ENCODE results near the gene AGTRAP.

Gene AGTRAP

DNA sequence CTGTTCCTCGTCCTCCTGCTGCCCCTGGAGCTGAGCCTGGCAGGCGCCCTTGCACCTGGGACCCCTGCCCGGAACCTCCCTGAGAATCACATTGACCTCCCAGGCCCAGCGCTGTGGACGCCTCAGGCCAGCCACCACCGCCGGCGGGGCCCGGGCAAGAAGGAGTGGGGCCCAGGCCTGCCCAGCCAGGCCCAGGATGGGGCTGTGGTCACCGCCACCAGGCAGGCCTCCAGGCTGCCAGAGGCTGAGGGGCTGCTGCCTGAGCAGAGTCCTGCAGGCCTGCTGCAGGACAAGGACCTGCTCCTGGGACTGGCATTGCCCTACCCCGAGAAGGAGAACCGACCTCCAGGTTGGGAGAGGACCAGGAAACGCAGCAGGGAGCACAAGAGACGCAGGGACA, 29.6 kb upstream of the AGTRAP start:
- Histone ChIP-seq H3K4me1 (ENCODE audit: control insufficient read depth in 5 of 5, insufficient read depth in 5 of 5, low read length in 5 of 5) (peaks cover 0 to 6% (median 2%) of the 10 kb centered on the region in 5 donors), H3K4me3 (ENCODE audit: low read depth in 1 of 5, low read length in 5 of 5) (no peak overlapping the region), H3K9me3 (ENCODE audit: control insufficient read depth in 5 of 5, low read length in 5 of 5) (no peaks in the 10 kb centered on the region), H3K36me3 (ENCODE audit: control insufficient read depth in 5 of 5, insufficient read depth in 5 of 5, low read length in 5 of 5) (no peaks in the 10 kb centered on the region), H3K9ac (ENCODE audit: low read length in 5 of 5) (no peak overlapping the region), H3K27me3 (ENCODE audit: control insufficient read depth in 5 of 5, insufficient read depth in 4 of 5, low read length in 5 of 5) (peaks cover 32 to 64% (median 61%) of the 10 kb centered on the region in 5 donors), H3K27ac (ENCODE audit: low read depth, low read length) (no peak overlapping the region)

DNA sequence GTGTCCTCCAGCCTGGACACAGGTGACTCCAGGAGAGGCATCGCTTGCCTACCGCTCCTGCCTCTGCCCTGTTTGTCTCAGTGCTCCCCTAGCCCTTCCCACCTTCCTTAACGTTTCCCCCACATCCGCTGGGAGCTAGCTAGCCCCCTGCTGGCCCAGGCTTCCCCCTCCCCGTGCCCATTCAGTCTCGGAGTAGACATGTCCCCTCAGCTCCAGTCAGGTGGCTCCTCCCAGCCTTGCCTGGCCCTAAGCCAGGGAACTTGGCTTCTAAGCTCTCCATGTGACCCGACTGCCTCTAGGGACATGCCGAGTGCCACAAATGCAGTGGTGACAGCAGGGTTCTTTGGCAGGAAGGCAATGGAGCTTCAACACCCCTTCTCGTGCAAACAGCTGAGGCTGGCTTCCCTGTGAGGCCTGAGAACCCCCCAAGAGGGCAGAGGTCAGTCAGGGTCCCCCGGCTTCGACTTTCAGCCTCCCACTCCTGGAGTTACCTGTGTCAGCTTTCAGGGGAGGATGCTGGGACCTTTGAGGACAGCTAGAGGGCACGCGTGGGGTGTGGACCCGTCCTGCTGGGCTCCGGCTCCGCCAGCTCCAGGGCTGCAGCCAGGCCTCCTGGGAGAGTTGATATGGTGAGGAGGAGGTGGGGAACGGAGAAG, 28.2 kb upstream of the AGTRAP start:
- Histone ChIP-seq H3K4me3 (ENCODE audit: low read depth in 1 of 5, low read length in 5 of 5) (no peak overlapping the region), H3K9me3 (ENCODE audit: control insufficient read depth in 5 of 5, low read length in 5 of 5) (no peaks in the 10 kb centered on the region), H3K27me3 (ENCODE audit: control insufficient read depth in 5 of 5, insufficient read depth in 4 of 5, low read length in 5 of 5) (peaks cover 32 to 58% (median 53%) of the 10 kb centered on the region in 5 donors), H3K36me3 (ENCODE audit: control insufficient read depth in 5 of 5, insufficient read depth in 5 of 5, low read length in 5 of 5) (no peaks in the 10 kb centered on the region), H3K27ac (ENCODE audit: low read depth, low read length) (no peak overlapping the region), H3K9ac (ENCODE audit: low read length in 5 of 5) (no peak overlapping the region), H3K4me1 (ENCODE audit: control insufficient read depth in 5 of 5, insufficient read depth in 5 of 5, low read length in 5 of 5) (peaks cover 0 to 6% (median 2%) of the 10 kb centered on the region in 5 donors)

DNA sequence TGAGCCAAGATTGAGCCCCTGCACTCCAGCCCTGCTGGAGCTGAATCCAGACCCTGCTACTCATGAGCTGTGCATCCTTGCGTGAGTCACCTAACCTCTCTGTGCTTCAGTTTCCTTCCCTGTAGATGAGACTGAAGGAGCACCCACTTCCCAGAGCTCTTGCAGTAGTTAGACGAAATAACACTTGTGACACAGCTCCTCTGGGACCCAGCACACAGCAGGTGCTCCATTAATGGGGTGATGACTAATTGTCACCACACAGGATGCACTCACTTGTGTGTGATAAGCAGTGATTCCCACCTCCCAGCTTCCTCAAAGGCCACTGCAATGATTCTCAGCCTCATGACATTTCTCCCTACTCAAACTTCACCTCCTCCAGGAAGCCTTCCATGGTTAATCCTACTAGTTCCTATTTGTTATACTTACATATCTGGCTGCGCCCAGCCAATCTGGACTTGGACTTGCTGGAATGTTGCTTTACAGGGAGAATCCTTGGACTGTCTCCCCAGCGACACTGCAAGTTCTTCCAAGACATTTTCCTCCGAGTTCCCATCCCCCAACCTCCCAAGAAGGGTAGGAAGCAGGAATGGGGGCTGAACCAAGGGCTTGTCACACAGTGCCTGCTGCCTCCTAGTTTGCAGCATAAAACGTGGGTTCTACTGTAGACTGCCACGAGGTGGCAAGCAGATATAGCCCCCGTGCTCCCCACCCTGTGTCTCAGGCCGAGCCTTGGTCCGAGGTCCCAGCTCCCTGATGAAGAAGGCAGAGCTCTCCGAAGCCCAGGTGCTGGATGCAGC, 27.2 kb upstream of the AGTRAP start:
- H3K27me3 ChIP-seq (ENCODE audit: control insufficient read depth in 5 of 5, insufficient read depth in 4 of 5, low read length in 5 of 5): peaks cover 25 to 51% (median 46%) of the 10 kb centered on the region in 5 donors

DNA sequence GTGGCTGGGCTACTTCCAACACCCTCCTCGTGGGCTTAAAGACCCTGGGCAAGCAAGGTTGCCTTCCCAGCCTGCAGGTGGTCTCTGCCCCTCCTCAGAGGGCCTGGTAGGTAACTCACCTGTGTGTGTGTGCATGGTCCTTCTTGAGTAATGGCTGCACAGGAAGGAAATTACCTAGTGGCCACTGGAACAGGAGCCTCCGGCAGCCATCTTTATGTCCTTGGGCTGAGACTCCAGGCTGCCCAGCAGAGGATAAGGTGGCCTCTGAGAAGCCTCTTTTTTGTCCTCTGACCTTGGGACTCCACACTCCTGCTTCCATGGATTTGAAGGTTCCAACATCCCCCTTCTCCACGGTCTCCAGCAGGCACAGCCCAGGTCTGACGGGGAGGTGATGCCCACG, 24.4 kb upstream of the AGTRAP start:
- no peaks in the 10 kb centered on the region for H3K36me3 ChIP-seq (ENCODE audit: control insufficient read depth in 5 of 5, insufficient read depth in 5 of 5, low read length in 5 of 5)
- H3K27ac ChIP-seq (ENCODE audit: low read depth, low read length): no peak overlapping the region
- peaks cover 0 to 6% (median 2%) of the 10 kb centered on the region in 5 donors for H3K4me1 ChIP-seq (ENCODE audit: control insufficient read depth in 5 of 5, insufficient read depth in 5 of 5, low read length in 5 of 5)
- H3K27me3 ChIP-seq (ENCODE audit: control insufficient read depth in 5 of 5, insufficient read depth in 4 of 5, low read length in 5 of 5): peaks cover 14 to 37% (median 32%) of the 10 kb centered on the region in 5 donors
- no peak overlapping the region for H3K9ac ChIP-seq (ENCODE audit: low read length in 5 of 5)
- no peaks in the 10 kb centered on the region for H3K9me3 ChIP-seq (ENCODE audit: control insufficient read depth in 5 of 5, low read length in 5 of 5)
- H3K4me3 ChIP-seq (ENCODE audit: low read depth in 1 of 5, low read length in 5 of 5): no peak overlapping the region

More for the DNA sequence above, 27.2 kb upstream of the AGTRAP start:
- H3K36me3 ChIP-seq (ENCODE audit: control insufficient read depth in 5 of 5, insufficient read depth in 5 of 5, low read length in 5 of 5): no peaks in the 10 kb centered on the region
- H3K4me1 ChIP-seq (ENCODE audit: control insufficient read depth in 5 of 5, insufficient read depth in 5 of 5, low read length in 5 of 5): peaks cover 0 to 6% (median 2%) of the 10 kb centered on the region in 5 donors
- no peak overlapping the region for H3K27ac ChIP-seq (ENCODE audit: low read depth, low read length)
- H3K4me3 ChIP-seq (ENCODE audit: low read depth in 1 of 5, low read length in 5 of 5): no peak overlapping the region
- H3K9ac ChIP-seq (ENCODE audit: low read length in 5 of 5): peak overlapping the region in 1 of 5 donors; percentile 16
- no peaks in the 10 kb centered on the region for H3K9me3 ChIP-seq (ENCODE audit: control insufficient read depth in 5 of 5, low read length in 5 of 5)

DNA sequence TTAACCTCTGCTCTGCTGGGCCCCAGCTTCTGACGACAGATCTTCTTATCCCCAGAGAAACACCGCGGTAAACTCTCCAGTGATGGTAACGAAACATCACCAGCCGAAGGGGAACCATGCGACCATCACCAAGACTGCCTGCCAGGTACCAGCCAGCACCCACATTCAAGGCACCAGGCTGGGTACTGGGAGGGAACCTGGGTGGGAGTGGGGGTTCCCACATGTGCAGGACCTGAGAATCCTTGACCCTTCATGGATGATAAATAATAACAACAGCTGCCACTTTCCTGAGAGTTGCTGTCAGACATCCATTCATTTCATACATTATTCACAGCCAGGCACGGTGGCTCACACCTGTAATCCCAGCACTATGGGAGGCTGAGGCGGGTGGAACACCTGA, 23.7 kb upstream of the AGTRAP start:
- no peaks in the 10 kb centered on the region for H3K9me3 ChIP-seq (ENCODE audit: control insufficient read depth in 5 of 5, low read length in 5 of 5)
- H3K4me3 ChIP-seq (ENCODE audit: low read depth in 1 of 5, low read length in 5 of 5): no peak overlapping the region
- H3K4me1 ChIP-seq (ENCODE audit: control insufficient read depth in 5 of 5, insufficient read depth in 5 of 5, low read length in 5 of 5): peaks cover 0 to 6% (median 2%) of the 10 kb centered on the region in 5 donors
- H3K27ac ChIP-seq (ENCODE audit: low read depth, low read length): no peak overlapping the region
- no peak overlapping the region for H3K9ac ChIP-seq (ENCODE audit: low read length in 5 of 5)
- no peaks in the 10 kb centered on the region for H3K36me3 ChIP-seq (ENCODE audit: control insufficient read depth in 5 of 5, insufficient read depth in 5 of 5, low read length in 5 of 5)
- peaks cover 13 to 33% (median 30%) of the 10 kb centered on the region in 5 donors for H3K27me3 ChIP-seq (ENCODE audit: control insufficient read depth in 5 of 5, insufficient read depth in 4 of 5, low read length in 5 of 5)

DNA sequence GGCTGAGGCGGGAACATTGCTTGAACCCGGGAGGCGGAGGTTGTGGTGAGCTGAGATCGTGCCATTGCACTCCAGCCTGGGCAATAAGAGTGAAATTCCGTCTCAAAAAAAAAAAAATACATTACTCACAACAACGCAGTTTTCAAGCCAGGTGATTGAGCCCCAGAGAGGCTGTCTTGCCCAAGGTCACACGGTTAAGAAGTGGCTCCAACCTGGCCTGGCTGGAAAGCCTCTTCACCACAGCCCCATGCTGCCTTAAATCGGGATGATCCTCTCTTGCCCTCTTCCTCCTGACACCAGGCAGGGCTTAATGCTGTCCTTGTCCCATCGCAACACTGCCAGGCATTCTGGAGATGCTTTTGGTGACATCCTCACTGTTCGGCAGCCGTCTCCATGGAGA, 22.8 kb upstream of the AGTRAP start:
- Histone ChIP-seq H3K27me3 (ENCODE audit: control insufficient read depth in 5 of 5, insufficient read depth in 4 of 5, low read length in 5 of 5) (peaks cover 5 to 26% (median 23%) of the 10 kb centered on the region in 5 donors), H3K4me1 (ENCODE audit: control insufficient read depth in 5 of 5, insufficient read depth in 5 of 5, low read length in 5 of 5) (no peaks in the 10 kb centered on the region), H3K9ac (ENCODE audit: low read length in 5 of 5) (no peak overlapping the region), H3K27ac (ENCODE audit: low read depth, low read length) (no peak overlapping the region), H3K36me3 (ENCODE audit: control insufficient read depth in 5 of 5, insufficient read depth in 5 of 5, low read length in 5 of 5) (no peaks in the 10 kb centered on the region), H3K9me3 (ENCODE audit: control insufficient read depth in 5 of 5, low read length in 5 of 5) (no peaks in the 10 kb centered on the region), H3K4me3 (ENCODE audit: low read depth in 1 of 5, low read length in 5 of 5) (no peak overlapping the region)

DNA sequence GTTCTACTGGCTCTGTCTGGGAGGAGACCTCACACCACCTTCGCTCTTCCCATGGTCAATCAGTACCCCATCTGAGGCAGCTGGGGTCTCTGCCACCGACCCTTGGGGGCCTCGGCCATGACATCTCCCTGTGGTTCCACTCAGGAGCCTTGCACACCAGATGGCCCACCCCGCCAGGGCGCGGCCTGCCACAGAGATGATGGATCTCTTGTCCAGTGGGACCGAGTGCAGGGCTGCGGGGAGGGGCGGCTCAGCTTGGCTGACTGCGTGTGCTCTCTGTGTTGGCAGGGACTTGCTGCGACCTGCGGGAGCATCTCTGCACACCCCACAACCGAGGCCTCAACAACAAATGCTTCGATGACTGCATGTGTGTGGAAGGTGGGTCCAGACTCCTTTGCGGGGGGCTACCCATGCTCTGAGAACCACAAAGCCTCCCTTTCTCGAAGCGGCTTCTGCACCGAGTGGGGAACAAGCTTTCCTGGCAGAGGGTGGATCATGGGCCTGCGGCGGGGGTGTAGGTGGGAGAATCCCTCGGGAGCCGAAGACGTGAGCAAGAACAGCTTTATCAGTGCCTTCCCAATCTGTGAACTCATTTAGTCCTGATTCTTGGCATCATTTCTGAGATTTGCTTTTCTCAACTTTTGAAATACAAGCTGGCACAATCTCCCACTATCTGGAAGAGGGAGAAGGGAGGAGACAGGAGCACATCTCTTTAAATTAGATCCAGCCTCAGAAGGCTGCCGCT, 20.9 kb upstream of the AGTRAP start:
- H3K9ac ChIP-seq (ENCODE audit: low read length in 5 of 5): no peak overlapping the region
- peaks cover 0 to 11% (median 8%) of the 10 kb centered on the region in 5 donors for H3K4me1 ChIP-seq (ENCODE audit: control insufficient read depth in 5 of 5, insufficient read depth in 5 of 5, low read length in 5 of 5)
- peaks cover 0 to 21% (median 17%) of the 10 kb centered on the region in 5 donors for H3K27me3 ChIP-seq (ENCODE audit: control insufficient read depth in 5 of 5, insufficient read depth in 4 of 5, low read length in 5 of 5)

DNA sequence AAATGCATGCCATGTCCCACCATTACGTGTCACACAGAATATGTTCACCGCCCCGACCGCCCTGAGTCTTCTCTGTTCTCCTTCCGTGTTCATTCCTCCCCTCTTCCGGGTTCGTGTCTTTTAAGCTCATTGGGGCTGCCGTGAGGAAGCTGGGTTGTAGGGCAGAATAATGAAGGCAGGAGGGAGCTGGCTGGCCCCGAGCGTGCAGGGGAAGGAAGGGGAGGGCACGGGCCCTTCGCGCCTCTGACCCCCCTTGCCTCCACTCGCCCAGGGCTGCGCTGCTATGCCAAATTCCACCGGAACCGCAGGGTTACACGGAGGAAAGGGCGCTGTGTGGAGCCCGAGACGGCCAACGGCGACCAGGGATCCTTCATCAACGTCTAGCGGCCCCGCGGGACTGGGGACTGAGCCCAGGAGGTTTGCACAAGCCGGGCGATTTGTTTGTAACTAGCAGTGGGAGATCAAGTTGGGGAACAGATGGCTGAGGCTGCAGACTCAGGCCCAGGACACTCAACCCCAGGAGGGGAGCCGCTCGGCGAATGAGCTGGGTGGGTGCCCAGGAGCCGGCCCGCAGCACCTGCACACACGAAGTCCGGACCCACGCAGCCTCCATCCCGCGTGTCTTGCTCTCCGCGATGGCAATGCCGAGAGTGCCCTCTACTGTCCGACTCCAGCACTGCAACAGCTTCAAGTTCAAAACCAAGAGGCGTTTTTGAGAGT, 16.5 kb upstream of the AGTRAP start:
- Histone ChIP-seq H3K9me3 (ENCODE audit: control insufficient read depth in 5 of 5, low read length in 5 of 5) (no peaks in the 10 kb centered on the region), H3K4me3 (ENCODE audit: low read depth in 1 of 5, low read length in 5 of 5) (peak overlapping the region in 4 of 5 donors; percentile 48 to 74 (median 60)), H3K36me3 (ENCODE audit: control insufficient read depth in 5 of 5, insufficient read depth in 5 of 5, low read length in 5 of 5) (no peaks in the 10 kb centered on the region), H3K27ac (ENCODE audit: low read depth, low read length) (no peak overlapping the region), H3K4me1 (ENCODE audit: control insufficient read depth in 5 of 5, insufficient read depth in 5 of 5, low read length in 5 of 5) (peaks cover 0 to 12% (median 9%) of the 10 kb centered on the region in 5 donors), H3K9ac (ENCODE audit: low read length in 5 of 5) (peak overlapping the region in 3 of 5 donors; percentile 35 to 66 (median 53)), H3K27me3 (ENCODE audit: control insufficient read depth in 5 of 5, insufficient read depth in 4 of 5, low read length in 5 of 5) (peaks cover 0 to 15% (median 10%) of the 10 kb centered on the region in 5 donors)

More for the DNA sequence above, 20.9 kb upstream of the AGTRAP start:
- H3K36me3 ChIP-seq (ENCODE audit: control insufficient read depth in 5 of 5, insufficient read depth in 5 of 5, low read length in 5 of 5): no peaks in the 10 kb centered on the region
- H3K27ac ChIP-seq (ENCODE audit: low read depth, low read length): no peak overlapping the region
- H3K4me3 ChIP-seq (ENCODE audit: low read depth in 1 of 5, low read length in 5 of 5): no peak overlapping the region
- no peaks in the 10 kb centered on the region for H3K9me3 ChIP-seq (ENCODE audit: control insufficient read depth in 5 of 5, low read length in 5 of 5)

DNA sequence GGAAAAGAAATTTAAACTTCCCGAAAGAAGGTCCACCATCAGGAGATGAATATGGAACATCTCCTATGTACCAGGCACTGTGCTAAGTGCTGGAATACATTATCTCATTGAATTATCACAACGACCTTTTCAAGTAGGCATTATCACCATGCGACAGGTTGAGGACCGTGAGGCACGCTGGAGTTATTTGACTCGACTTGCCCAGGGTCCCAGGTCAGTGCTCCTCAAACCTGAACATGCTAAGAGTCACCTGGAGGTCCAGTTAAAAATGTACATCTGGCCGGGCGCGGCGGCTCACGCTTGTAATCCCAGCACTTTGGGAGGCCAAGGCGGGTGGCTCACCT, 15.9 kb upstream of the AGTRAP start:
- Histone ChIP-seq H3K4me1 (ENCODE audit: control insufficient read depth in 5 of 5, insufficient read depth in 5 of 5, low read length in 5 of 5) (peaks cover 0 to 12% (median 9%) of the 10 kb centered on the region in 5 donors), H3K9ac (ENCODE audit: low read length in 5 of 5) (no peak overlapping the region), H3K36me3 (ENCODE audit: control insufficient read depth in 5 of 5, insufficient read depth in 5 of 5, low read length in 5 of 5) (no peaks in the 10 kb centered on the region), H3K27ac (ENCODE audit: low read depth, low read length) (no peak overlapping the region), H3K9me3 (ENCODE audit: control insufficient read depth in 5 of 5, low read length in 5 of 5) (no peaks in the 10 kb centered on the region), H3K4me3 (ENCODE audit: low read depth in 1 of 5, low read length in 5 of 5) (peak overlapping the region in 2 of 5 donors; percentile 65 to 74), H3K27me3 (ENCODE audit: control insufficient read depth in 5 of 5, insufficient read depth in 4 of 5, low read length in 5 of 5) (peaks cover 0 to 12% (median 6%) of the 10 kb centered on the region in 5 donors)

All from subcutaneous abdominal adipose tissue (tissue), 5 donors.